MM.1S (cell line): ENCODE results near the gene SLC44A5.
"Not testable (repeated sequence)": the region's sequence is repeated elsewhere in the genome, so short reads cannot be mapped to it uniquely, and the experiment has no call there.

Experiments used
- DNase-seq: peaks from one replicate; pipeline ENCODE4 v3.0.0-alpha.2; 2015
- H2AFZ ChIP-seq: fragments of 300-600 bp; sonication (generic); 2 replicates; pipeline ENCODE4 v1.6.0; 2016; ENCODE audit warnings: antibody characterized with exemption, low read length
- H3F3A ChIP-seq: fragments of 300-600 bp; sonication (generic); 2 replicates; pipeline ENCODE4 v1.6.1; 2016; ENCODE audit warnings: mild to moderate bottlenecking, antibody characterized with exemption, low read length, moderate library complexity, mixed read lengths; ENCODE audit not compliant: insufficient read depth
- H3K27ac ChIP-seq: fragments of 300-600 bp; sonication (generic); 2 replicates; pipeline ENCODE4 v1.5.1; 2016; ENCODE audit warnings: mild to moderate bottlenecking, low read length
- H3K27me3 ChIP-seq: fragments of 300-600 bp; sonication (generic); replicated peaks from 2 replicates; pipeline ENCODE4 v1.6.0; 2016; ENCODE audit warnings: low read length; ENCODE audit not compliant: insufficient read depth
- H3K36me3 ChIP-seq: fragments of 300-600 bp; sonication (generic); replicated peaks from 2 replicates; pipeline ENCODE4 v1.6.1; 2016; ENCODE audit warnings: mild to moderate bottlenecking, low read length, mixed read lengths; ENCODE audit not compliant: insufficient read depth
- H3K4me1 ChIP-seq: fragments of 300-600 bp; sonication (generic); 2 replicates; pipeline ENCODE4 v1.6.1; 2016; ENCODE audit warnings: low read length, mixed read lengths
- H3K4me2 ChIP-seq: fragments of 300-600 bp; sonication (generic); 2 replicates; pipeline ENCODE4 v1.6.0; 2016; ENCODE audit warnings: low read depth, low read length
- H3K4me3 ChIP-seq: fragments of 300-600 bp; sonication (generic); 2 replicates; pipeline ENCODE4 v1.5.1; 2016; ENCODE audit warnings: low read length, mixed read lengths
- H3K79me2 ChIP-seq: fragments of 300-600 bp; sonication (generic); 2 replicates; pipeline ENCODE4 v1.6.1; 2016; ENCODE audit warnings: mixed run types, low read length, mixed read lengths
- H3K9ac ChIP-seq: fragments of 300-600 bp; sonication (generic); 2 replicates; pipeline ENCODE4 v1.6.1; 2016; ENCODE audit warnings: low read length, mixed read lengths
- H3K9me2 ChIP-seq: fragments of 300-600 bp; sonication (generic); replicated peaks from 2 replicates; pipeline ENCODE4 v1.6.1; 2016; ENCODE audit warnings: mild to moderate bottlenecking, low read length, mixed read lengths; ENCODE audit not compliant: insufficient read depth
- H3K9me3 ChIP-seq: fragments of 300-600 bp; sonication (generic); replicated peaks from 2 replicates; pipeline ENCODE4 v1.6.1; 2016; ENCODE audit warnings: mild to moderate bottlenecking, low read length, mixed read lengths; ENCODE audit not compliant: insufficient read depth
- H4K20me1 ChIP-seq: fragments of 300-600 bp; sonication (generic); 2 replicates; pipeline ENCODE4 v1.6.1; 2016; ENCODE audit warnings: mild to moderate bottlenecking, low read length, moderate library complexity, mixed read lengths; ENCODE audit not compliant: insufficient read depth
- EZH2 ChIP-seq: fragments of 300-600 bp; sonication (generic); optimal IDR thresholded peaks from 2 replicates; pipeline ENCODE3; 2017; ENCODE audit warnings: low read depth, mild to moderate bottlenecking, antibody characterized with exemption, low read length, mixed read lengths
- EZH2phosphoT487 ChIP-seq: fragments of 300-600 bp; sonication (generic); IDR thresholded peaks from 2 replicates; pipeline ENCODE4 v1.6.1; 2018; ENCODE audit warnings: antibody characterized with exemption, low read length
- TF ChIP-seq, protein P1 (sequence below): fragments of 300-600 bp; sonication (generic); IDR thresholded peaks from 2 replicates; pipeline ENCODE4 v1.5.1; 2016; ENCODE audit warnings: antibody characterized with exemption, low read length, mixed read lengths

Gene SLC44A5

DNA sequence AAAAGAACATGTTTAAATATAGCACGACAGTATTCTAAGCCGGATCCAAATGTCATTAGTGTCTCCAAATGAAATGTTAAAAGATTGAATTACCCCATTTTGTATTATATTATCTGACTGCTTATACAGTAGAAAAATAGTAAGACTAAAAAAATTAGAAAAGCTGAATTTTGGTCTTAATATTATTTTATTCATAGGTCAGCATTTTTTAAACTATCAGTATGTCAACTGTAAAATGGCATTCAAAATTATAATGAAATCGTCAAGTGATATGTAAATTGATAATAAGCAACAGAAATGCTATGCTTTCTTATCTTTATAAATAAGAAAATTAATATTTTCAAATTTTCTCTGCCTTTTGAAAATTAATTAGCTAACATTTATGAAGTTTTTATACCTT lies 16.6 kb downstream of the SLC44A5 start:
- TF ChIP-seq EZH2 (no peak), EZH2phosphoT487 (no peak)
- TF ChIP-seq, protein P1, sequence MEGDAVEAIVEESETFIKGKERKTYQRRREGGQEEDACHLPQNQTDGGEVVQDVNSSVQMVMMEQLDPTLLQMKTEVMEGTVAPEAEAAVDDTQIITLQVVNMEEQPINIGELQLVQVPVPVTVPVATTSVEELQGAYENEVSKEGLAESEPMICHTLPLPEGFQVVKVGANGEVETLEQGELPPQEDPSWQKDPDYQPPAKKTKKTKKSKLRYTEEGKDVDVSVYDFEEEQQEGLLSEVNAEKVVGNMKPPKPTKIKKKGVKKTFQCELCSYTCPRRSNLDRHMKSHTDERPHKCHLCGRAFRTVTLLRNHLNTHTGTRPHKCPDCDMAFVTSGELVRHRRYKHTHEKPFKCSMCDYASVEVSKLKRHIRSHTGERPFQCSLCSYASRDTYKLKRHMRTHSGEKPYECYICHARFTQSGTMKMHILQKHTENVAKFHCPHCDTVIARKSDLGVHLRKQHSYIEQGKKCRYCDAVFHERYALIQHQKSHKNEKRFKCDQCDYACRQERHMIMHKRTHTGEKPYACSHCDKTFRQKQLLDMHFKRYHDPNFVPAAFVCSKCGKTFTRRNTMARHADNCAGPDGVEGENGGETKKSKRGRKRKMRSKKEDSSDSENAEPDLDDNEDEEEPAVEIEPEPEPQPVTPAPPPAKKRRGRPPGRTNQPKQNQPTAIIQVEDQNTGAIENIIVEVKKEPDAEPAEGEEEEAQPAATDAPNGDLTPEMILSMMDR, result no peak
- DNase-seq, result no peak

DNA sequence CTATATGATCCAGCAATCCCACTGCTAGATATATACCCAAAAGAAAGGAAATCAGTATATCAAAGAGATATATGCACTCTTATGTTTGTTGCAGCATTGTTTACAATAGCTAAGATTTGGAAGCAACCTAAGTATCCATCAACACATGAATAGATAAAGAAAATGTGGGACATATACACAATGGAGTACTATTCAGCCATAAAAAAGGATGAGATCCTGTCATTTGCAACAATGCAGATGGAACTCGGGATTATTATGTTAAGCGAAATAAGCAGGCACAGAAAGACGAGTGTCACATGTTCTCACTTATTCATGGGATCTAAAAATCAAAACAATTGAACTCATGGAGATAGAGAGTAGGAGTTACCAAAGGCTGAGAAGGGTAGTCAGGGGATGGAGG lies 17.5 kb downstream of the SLC44A5 start:
- H3F3A ChIP-seq, H3K79me2 ChIP-seq, DNase-seq, H3K4me3 ChIP-seq, H3K9me3 ChIP-seq, H3K27ac ChIP-seq, H3K9ac ChIP-seq, H4K20me1 ChIP-seq, H3K4me1 ChIP-seq, H3K9me2 ChIP-seq, H3K27me3 ChIP-seq, H3K4me2 ChIP-seq, H2AFZ ChIP-seq, H3K36me3 ChIP-seq: not testable (repeated sequence)

More for the DNA sequence above, 16.6 kb downstream of the SLC44A5 start:
- Histone ChIP-seq H3K27ac (no peak overlapping the region), H3K9ac (no peak overlapping the region), H3K79me2 (no peaks in the 10 kb centered on the region), H3K4me1 (no peaks in the 10 kb centered on the region), H3K36me3 (no peaks in the 10 kb centered on the region), H3K27me3 (no peaks in the 10 kb centered on the region), H4K20me1 (no peaks in the 10 kb centered on the region), H2AFZ (no peak overlapping the region), H3K4me2 (no peak overlapping the region), H3K4me3 (no peak overlapping the region), H3K9me2 (no peaks in the 10 kb centered on the region), H3K9me3 (no peaks in the 10 kb centered on the region), H3F3A (no peaks in the 10 kb centered on the region)

DNA sequence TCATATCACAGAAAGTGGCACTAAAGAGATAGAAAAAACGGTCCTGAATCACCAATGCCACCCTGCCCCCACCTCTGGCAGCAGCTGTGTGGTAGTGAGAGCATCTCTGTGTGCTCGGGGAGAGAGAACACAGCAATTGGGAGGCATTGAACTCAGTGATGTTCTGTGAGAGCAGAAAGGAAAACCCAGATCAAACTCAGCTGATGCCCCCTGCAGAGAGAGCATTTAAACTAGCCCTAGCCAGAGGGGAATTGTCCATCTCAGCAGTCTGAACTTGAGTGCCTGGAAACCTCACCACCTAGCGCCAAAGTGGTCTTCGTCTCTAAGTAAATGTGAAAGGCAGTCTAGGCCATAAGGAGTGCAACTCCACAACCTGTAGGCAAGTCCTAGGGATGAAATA lies 21.3 kb downstream of the SLC44A5 start:
- Histone ChIP-seq H3K4me2 (no peak overlapping the region), H2AFZ (no peak overlapping the region), H3K27me3 (no peaks in the 10 kb centered on the region), H4K20me1 (no peaks in the 10 kb centered on the region), H3K36me3 (no peaks in the 10 kb centered on the region), H3K9me2 (no peaks in the 10 kb centered on the region), H3K4me3 (no peak overlapping the region), H3K4me1 (no peaks in the 10 kb centered on the region), H3F3A (no peaks in the 10 kb centered on the region), H3K27ac (no peak overlapping the region), H3K9ac (no peak overlapping the region), H3K9me3 (no peaks in the 10 kb centered on the region), H3K79me2 (no peaks in the 10 kb centered on the region)
- no peak for DNase-seq
- no peak for TF ChIP-seq EZH2
- TF ChIP-seq, protein P1, result no peak
- TF ChIP-seq EZH2phosphoT487, result no peak

DNA sequence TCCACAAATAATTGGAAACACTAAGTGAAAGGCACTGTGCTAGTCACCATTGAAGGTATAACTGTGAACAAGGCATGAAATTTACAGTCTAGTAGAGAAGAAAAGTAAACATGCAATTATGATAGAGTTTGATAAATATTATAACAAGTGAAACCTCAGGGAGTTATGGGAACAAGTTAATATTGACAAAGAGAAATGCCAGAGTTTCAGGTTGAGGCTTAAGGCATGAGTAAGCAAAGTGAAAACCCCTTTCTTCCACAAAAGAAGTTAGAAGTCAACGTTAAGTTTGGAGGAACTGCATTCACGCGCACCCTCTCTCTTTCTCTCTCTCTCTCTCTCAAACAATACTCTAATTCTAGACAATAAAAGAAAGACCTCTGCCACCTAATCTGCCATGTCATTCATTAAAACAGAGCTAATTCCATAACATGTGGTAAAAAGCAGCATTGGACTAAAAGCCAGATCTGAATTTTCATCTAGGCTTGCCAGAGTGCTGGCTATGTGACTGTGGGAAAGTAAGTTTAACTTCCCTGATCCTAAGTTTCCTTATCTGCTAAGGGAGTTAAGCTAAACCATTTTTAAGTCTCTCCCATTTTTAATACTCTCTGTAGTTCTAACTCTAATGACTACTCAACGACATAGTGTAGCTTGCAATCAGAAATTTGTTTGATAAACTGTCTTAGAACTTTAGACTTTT lies 22.0 kb downstream of the SLC44A5 start:
- H3K27me3 ChIP-seq, result no peaks in the 10 kb centered on the region
- no peaks in the 10 kb centered on the region for H3F3A ChIP-seq
- no peaks in the 10 kb centered on the region for H4K20me1 ChIP-seq
- no peaks in the 10 kb centered on the region for H3K4me1 ChIP-seq
- no peak overlapping the region for H3K4me3 ChIP-seq
- no peaks in the 10 kb centered on the region for H3K79me2 ChIP-seq
- H2AFZ ChIP-seq, result no peak overlapping the region
- H3K9me3 ChIP-seq, result no peaks in the 10 kb centered on the region
- no peaks in the 10 kb centered on the region for H3K36me3 ChIP-seq
- TF ChIP-seq, protein P1, result no peak
- TF ChIP-seq EZH2 (no peak), EZH2phosphoT487 (no peak)
- H3K9ac ChIP-seq, result no peak overlapping the region
- H3K4me2 ChIP-seq, result no peak overlapping the region
- H3K27ac ChIP-seq, result no peak overlapping the region
- H3K9me2 ChIP-seq, result no peaks in the 10 kb centered on the region
- DNase-seq, result no peak
